ENCODE data around the gene NOXRED1. TPM values are rescaled to one million over a fixed set of nuclear protein-coding genes. Genes with fewer than 3 reads are reported as not detected.

Gene NOXRED1
- total RNA-seq, 1 experiment from 2014 or later: 1.2 TPM

DNA sequence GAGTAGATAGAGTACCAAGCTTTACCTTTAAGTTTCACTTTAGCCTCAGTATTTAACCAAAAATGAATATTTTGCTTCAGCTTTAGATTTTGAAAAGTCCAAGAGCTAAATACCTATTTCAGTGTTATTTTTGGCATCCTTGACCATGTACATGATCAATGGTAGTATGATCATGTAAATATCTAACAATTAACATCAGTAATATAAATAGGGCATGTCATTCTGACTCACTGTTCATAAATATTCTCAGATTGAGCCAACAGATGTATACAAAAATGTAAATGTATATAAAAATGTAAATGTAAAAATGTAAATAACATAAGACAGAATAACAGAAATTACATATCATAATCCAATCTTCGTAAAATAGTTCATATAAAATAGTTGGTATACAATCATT lies 15.3 kb upstream of the NOXRED1 start:
- no TSS peak for BruUV-seq (replicated peaks)
- Mint-ChIP-seq H3K36me3 (ENCODE audit: insufficient read depth, unreplicated experiment) (peaks cover 26% of the 10 kb centered on the region), H3K4me3 (ENCODE audit: low read depth, unreplicated experiment) (no peak overlapping the region), H3K4me1 (ENCODE audit: low read depth, unreplicated experiment) (no peaks in the 10 kb centered on the region), H3K27me3 (ENCODE audit: unreplicated experiment) (no peaks in the 10 kb centered on the region), H3K9me3 (ENCODE audit: low read depth, unreplicated experiment) (no peaks in the 10 kb centered on the region), H3K27ac (ENCODE audit: unreplicated experiment) (no peak overlapping the region)
- DNase-seq: no peak
- TF ChIP-seq, protein P1, sequence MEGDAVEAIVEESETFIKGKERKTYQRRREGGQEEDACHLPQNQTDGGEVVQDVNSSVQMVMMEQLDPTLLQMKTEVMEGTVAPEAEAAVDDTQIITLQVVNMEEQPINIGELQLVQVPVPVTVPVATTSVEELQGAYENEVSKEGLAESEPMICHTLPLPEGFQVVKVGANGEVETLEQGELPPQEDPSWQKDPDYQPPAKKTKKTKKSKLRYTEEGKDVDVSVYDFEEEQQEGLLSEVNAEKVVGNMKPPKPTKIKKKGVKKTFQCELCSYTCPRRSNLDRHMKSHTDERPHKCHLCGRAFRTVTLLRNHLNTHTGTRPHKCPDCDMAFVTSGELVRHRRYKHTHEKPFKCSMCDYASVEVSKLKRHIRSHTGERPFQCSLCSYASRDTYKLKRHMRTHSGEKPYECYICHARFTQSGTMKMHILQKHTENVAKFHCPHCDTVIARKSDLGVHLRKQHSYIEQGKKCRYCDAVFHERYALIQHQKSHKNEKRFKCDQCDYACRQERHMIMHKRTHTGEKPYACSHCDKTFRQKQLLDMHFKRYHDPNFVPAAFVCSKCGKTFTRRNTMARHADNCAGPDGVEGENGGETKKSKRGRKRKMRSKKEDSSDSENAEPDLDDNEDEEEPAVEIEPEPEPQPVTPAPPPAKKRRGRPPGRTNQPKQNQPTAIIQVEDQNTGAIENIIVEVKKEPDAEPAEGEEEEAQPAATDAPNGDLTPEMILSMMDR (IDR thresholded peaks at IDR 0.05; ENCODE audit: unreplicated experiment): no peak
- CTCF ChIA-PET: no interaction called here
- intact Hi-C loops (cut with micrococcal nuclease; ENCODE audit: unreplicated experiment): no loop called here

DNA sequence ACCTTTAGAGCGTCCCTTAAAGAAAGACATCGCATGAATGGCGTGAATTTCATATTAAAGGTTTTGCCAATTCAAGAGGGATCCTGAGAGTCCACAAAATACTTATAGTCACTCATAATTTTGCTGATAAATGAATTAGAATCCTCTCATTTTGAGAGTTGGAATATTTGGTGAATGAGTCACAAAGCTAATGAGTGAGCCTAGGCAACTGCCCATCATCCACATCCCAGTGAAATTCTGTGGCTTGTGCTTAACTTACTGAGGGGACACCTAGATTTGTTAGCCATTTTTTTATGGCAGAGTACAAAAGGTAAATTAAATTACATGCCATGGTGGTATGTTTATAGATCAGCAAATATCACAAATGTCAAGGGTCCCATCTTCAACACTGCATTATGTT lies 12.7 kb upstream of the NOXRED1 start:
- Mint-ChIP-seq H3K4me3 (ENCODE audit: low read depth, unreplicated experiment) (no peak overlapping the region), H3K9me3 (ENCODE audit: low read depth, unreplicated experiment) (no peaks in the 10 kb centered on the region), H3K27me3 (ENCODE audit: unreplicated experiment) (no peaks in the 10 kb centered on the region), H3K4me1 (ENCODE audit: low read depth, unreplicated experiment) (no peaks in the 10 kb centered on the region), H3K27ac (ENCODE audit: unreplicated experiment) (no peak overlapping the region), H3K36me3 (ENCODE audit: insufficient read depth, unreplicated experiment) (peaks cover 26% of the 10 kb centered on the region)
- no peak for DNase-seq
- TF ChIP-seq, protein P1 (IDR thresholded peaks at IDR 0.05; ENCODE audit: unreplicated experiment): no peak
- BruUV-seq (replicated peaks): no TSS peak
- CTCF ChIA-PET: no interaction called here
- intact Hi-C loops (cut with micrococcal nuclease; ENCODE audit: unreplicated experiment): no loop called here

DNA sequence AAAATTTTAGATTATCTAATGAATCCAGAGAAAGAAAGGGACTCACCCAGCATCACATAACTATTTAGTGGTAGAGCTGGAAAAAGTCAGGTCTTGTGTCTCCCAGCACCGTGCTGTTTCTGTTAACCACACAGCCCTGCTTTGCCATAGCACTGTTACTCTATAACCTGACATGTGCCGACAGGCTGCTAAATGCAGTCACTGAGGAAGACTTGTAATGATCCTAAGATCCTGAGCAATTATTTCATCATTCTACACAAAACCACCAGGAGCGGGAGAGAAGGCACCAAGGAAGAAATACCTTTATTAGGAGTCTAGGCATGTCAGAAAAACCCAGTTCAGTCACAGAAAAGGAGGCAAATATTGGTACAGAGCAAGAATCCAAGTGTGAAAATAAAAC lies 3.1 kb upstream of the NOXRED1 start:
- H3K27ac Mint-ChIP-seq (ENCODE audit: unreplicated experiment): no peak overlapping the region
- no peaks in the 10 kb centered on the region for H3K27me3 Mint-ChIP-seq (ENCODE audit: unreplicated experiment)
- intact Hi-C loops (cut with micrococcal nuclease; ENCODE audit: unreplicated experiment): no loop called here
- no peaks in the 10 kb centered on the region for H3K9me3 Mint-ChIP-seq (ENCODE audit: low read depth, unreplicated experiment)
- CTCF ChIA-PET: no interaction called here
- no peak for DNase-seq
- no TSS peak for BruUV-seq (replicated peaks)
- H3K4me1 Mint-ChIP-seq (ENCODE audit: low read depth, unreplicated experiment): peaks cover 8% of the 10 kb centered on the region
- H3K4me3 Mint-ChIP-seq (ENCODE audit: low read depth, unreplicated experiment): no peak overlapping the region
- TF ChIP-seq, protein P1 (IDR thresholded peaks at IDR 0.05; ENCODE audit: unreplicated experiment): no peak
- H3K36me3 Mint-ChIP-seq (ENCODE audit: insufficient read depth, unreplicated experiment): peaks cover 23% of the 10 kb centered on the region

DNA sequence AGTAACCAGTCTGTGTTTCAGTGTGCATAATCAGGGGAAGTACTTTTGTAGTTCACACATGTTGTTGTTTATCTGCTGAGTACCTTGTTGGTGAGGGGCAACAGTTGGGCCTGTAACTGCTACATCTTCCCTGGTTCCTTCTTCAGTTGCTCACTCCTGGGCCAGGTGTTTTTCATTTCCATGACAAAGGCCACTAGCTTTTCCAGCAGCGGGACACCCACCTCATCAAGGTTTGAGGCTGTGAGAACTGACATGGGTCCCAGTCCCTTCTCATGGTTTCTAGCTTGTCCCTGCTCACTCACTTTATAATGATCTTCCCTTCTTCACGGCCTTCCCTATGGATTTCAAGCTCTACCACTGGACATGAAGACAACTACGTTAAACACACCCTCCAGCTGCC lies 1.5 kb upstream of the NOXRED1 start:
- TF ChIP-seq, protein P1 (IDR thresholded peaks at IDR 0.05; ENCODE audit: unreplicated experiment): no peak
- CTCF ChIA-PET: interaction anchor here (0.5 kb wide), 1 partner anchor 319 kb away, joined by 4 read pairs; no protein-coding TSS in a partner anchor
- H3K4me1 Mint-ChIP-seq (ENCODE audit: low read depth, unreplicated experiment): peaks cover 12% of the 10 kb centered on the region
- no peak overlapping the region for H3K4me3 Mint-ChIP-seq (ENCODE audit: low read depth, unreplicated experiment)
- no peak for DNase-seq
- H3K27me3 Mint-ChIP-seq (ENCODE audit: unreplicated experiment): no peaks in the 10 kb centered on the region
- no peak overlapping the region for H3K27ac Mint-ChIP-seq (ENCODE audit: unreplicated experiment)
- peaks cover 21% of the 10 kb centered on the region for H3K36me3 Mint-ChIP-seq (ENCODE audit: insufficient read depth, unreplicated experiment)
- no TSS peak for BruUV-seq (replicated peaks)
- intact Hi-C loops (cut with micrococcal nuclease; ENCODE audit: unreplicated experiment): no loop called here
- peaks cover 3% of the 10 kb centered on the region for H3K9me3 Mint-ChIP-seq (ENCODE audit: low read depth, unreplicated experiment)

Measured in Calu3 (cell line).